IMR-90 (cell line): ENCODE results near the gene PPFIA1. TPM values are rescaled to one million over a fixed set of nuclear protein-coding genes. Genes with fewer than 3 reads are reported as not detected.
A peak's percentile ranks its signal among the peaks of the same experiment; 100 is the strongest.

Experiments used
- ATAC-seq: fragments of 200-7000 bp; cut with Tn5 transposase; 2 replicates; pipeline ENCODE4 v1.9.1; 2020; ENCODE audit warnings: low read depth, mild to moderate bottlenecking, moderate library complexity
- BruUV-seq: library from RNA; stranded (reverse); fragments of 400-500 nt; replicated peaks from 2 replicates; lab custom pipeline; 2021; lab: Mats Ljungman, UMichigan
- CTCF ChIA-PET: fragments of 300-600 bp; formaldehyde crosslinking; extraction: SDS; loops from one replicate; lab custom pipeline; 2021; ENCODE audit warnings: antibody characterized with exemption; lab: Yijun Ruan, JAX
- POLR2A ChIA-PET: fragments of 300-600 bp; sonication (Branson Sonifier 250); formaldehyde crosslinking; loops from one replicate; lab custom pipeline; 2022; ENCODE audit warnings: antibody characterized with exemption; ENCODE audit not compliant: unreplicated experiment; lab: Charles Lee
- DNase-seq: peaks from one replicate; pipeline ENCODE4 v3.0.0; 2013
- H2AFZ ChIP-seq: replicated peaks from 2 replicates; pipeline ENCODE3; 2013; ENCODE audit warnings: low read length, mild to moderate bottlenecking; ENCODE audit not compliant: poor library complexity
- H2AK5ac ChIP-seq: 2 replicates; pipeline ENCODE4 v1.6.1; 2013; ENCODE audit warnings: low read depth, low read length, inconsistent platforms
- H2AK9ac ChIP-seq: replicated peaks from 2 replicates; pipeline ENCODE3; 2013; ENCODE audit warnings: mild to moderate bottlenecking, low read depth, low read length, moderate library complexity; ENCODE audit not compliant: poor library complexity
- H2BK120ac ChIP-seq: 2 replicates; pipeline ENCODE4 v1.6.1; 2013; ENCODE audit warnings: low read depth, low read length, inconsistent platforms
- H2BK15ac ChIP-seq: 3 replicates; pipeline ENCODE4 v1.6.1; 2013; ENCODE audit warnings: low read depth, low read length, inconsistent platforms
- H2BK20ac ChIP-seq: 2 replicates; pipeline ENCODE4 v1.6.1; 2013; ENCODE audit warnings: low read depth, mild to moderate bottlenecking, inconsistent platforms, low read length, moderate library complexity
- H2BK5ac ChIP-seq: 2 replicates; pipeline ENCODE4 v1.6.1; 2013; ENCODE audit warnings: mild to moderate bottlenecking, low read depth, low read length, inconsistent platforms; ENCODE audit not compliant: poor library complexity, severe bottlenecking
- H3K14ac ChIP-seq: replicated peaks from 2 replicates; pipeline ENCODE4 v1.6.1; 2013; ENCODE audit warnings: low read depth, low read length, inconsistent platforms
- H3K18ac ChIP-seq: 2 replicates; pipeline ENCODE4 v1.6.1; 2013; ENCODE audit warnings: low read depth, low read length, control low read depth
- H3K23ac ChIP-seq: 2 replicates; pipeline ENCODE4 v1.6.1; 2013; ENCODE audit warnings: low read depth, low read length, inconsistent platforms
- H3K27ac ChIP-seq: 2 replicates; pipeline ENCODE4 v1.5.1; 2013; ENCODE audit warnings: mild to moderate bottlenecking, control low read depth, low read length; ENCODE audit not compliant: insufficient read depth
- H3K27me3 ChIP-seq: 2 replicates; pipeline ENCODE4 v1.6.1; 2013; ENCODE audit warnings: low read length; ENCODE audit not compliant: control insufficient read depth, insufficient read depth
- H3K36me3 ChIP-seq: 2 replicates; pipeline ENCODE4 v1.6.1; 2013; ENCODE audit warnings: low read length, mixed read lengths; ENCODE audit not compliant: control insufficient read depth, insufficient read depth
- H3K4ac ChIP-seq: 2 replicates; pipeline ENCODE4 v1.6.1; 2013; ENCODE audit warnings: low read depth, low read length, inconsistent platforms
- H3K4me1 ChIP-seq: 2 replicates; pipeline ENCODE4 v1.6.1; 2013; ENCODE audit warnings: low read length, mixed read lengths; ENCODE audit not compliant: control insufficient read depth, insufficient read depth
- H3K4me2 ChIP-seq: 2 replicates; pipeline ENCODE4 v1.6.1; 2013; ENCODE audit warnings: low read depth, mild to moderate bottlenecking, control low read depth, low read length, moderate library complexity
- H3K4me3 ChIP-seq: 2 replicates; pipeline ENCODE4 v1.5.1; 2013; ENCODE audit warnings: low read depth, mild to moderate bottlenecking, control low read depth, low read length, moderate library complexity; ENCODE audit not compliant: insufficient read depth
- H3K56ac ChIP-seq: 2 replicates; pipeline ENCODE4 v1.6.1; 2013; ENCODE audit warnings: low read length, inconsistent platforms; ENCODE audit not compliant: insufficient read depth; ENCODE audit errors: extremely low read depth
- H3K79me1 ChIP-seq, 2 experiments: 2 replicates each; pipeline ENCODE4 v1.6.1; 2013; ENCODE audit warnings: low read length in 2 of 2, inconsistent platforms in 1 of 2, low read depth in 1 of 2
- H3K9ac ChIP-seq: 2 replicates; pipeline ENCODE4 v1.6.1; 2013; ENCODE audit warnings: low read depth, low read length, control low read depth
- H3K9me1 ChIP-seq: 2 replicates; pipeline ENCODE4 v1.6.1; 2013; ENCODE audit warnings: low read length, inconsistent platforms; ENCODE audit not compliant: insufficient read depth
- H3K9me3 ChIP-seq: 2 replicates; pipeline ENCODE4 v1.6.1; 2013; ENCODE audit warnings: low read length; ENCODE audit not compliant: control insufficient read depth, insufficient read depth
- H4K20me1 ChIP-seq: 2 replicates; pipeline ENCODE4 v1.6.1; 2013; ENCODE audit warnings: low read length, inconsistent platforms; ENCODE audit not compliant: insufficient read depth
- H4K5ac ChIP-seq: 2 replicates; pipeline ENCODE4 v1.6.1; 2013; ENCODE audit warnings: mild to moderate bottlenecking, low read depth, low read length, control low read depth
- H4K8ac ChIP-seq, 2 experiments: 2 replicates each; pipeline ENCODE4 v1.6.1; 2013; ENCODE audit warnings: low read depth in 2 of 2, low read length in 2 of 2, control low read depth in 1 of 2, inconsistent platforms in 1 of 2
- H4K91ac ChIP-seq: 2 replicates; pipeline ENCODE4 v1.6.1; 2013; ENCODE audit warnings: low read depth, low read length, inconsistent platforms; ENCODE audit not compliant: insufficient read depth
- BHLHE40 ChIP-seq: fragments of 150-350 bp; IDR thresholded peaks from 2 replicates; pipeline ENCODE4 v1.6.1; 2016; ENCODE audit warnings: mild to moderate bottlenecking, low read depth, low read length
- CHD1 ChIP-seq: IDR thresholded peaks from 2 replicates; pipeline ENCODE4 v1.6.1; 2012; ENCODE audit warnings: low read depth, low read length, improper control_type of control experiment
- FOS ChIP-seq: fragments of 150-350 bp; IDR thresholded peaks from 2 replicates; pipeline ENCODE4 v1.6.1; 2016; ENCODE audit warnings: low read depth, low read length
- POLR2A ChIP-seq: IDR thresholded peaks from 2 replicates; pipeline ENCODE4 v1.6.1; 2012; ENCODE audit warnings: mild to moderate bottlenecking, low read depth, low read length
- RAD21 ChIP-seq: IDR thresholded peaks from 2 replicates; pipeline ENCODE4 v1.6.1; 2012; ENCODE audit warnings: low read length, improper control_type of control experiment
- RCOR1 ChIP-seq: IDR thresholded peaks from 2 replicates; pipeline ENCODE4 v1.6.1; 2012; ENCODE audit warnings: mild to moderate bottlenecking, low read length, improper control_type of control experiment; ENCODE audit not compliant: insufficient replicate concordance
- USF2 ChIP-seq: fragments of 150-350 bp; IDR thresholded peaks from 2 replicates; pipeline ENCODE4 v1.6.1; 2017; ENCODE audit warnings: mild to moderate bottlenecking, antibody characterized with exemption, low read length, low read depth
- WGBS, 2 experiments: methylation state at CpG; one replicate each; pipeline versions ENCODE4 v1.1.5 to v1.1.7; 2013; ENCODE audit warnings: missing lambda C conversion rate in 2 of 2; ENCODE audit not compliant: insufficient read length in 1 of 2; ENCODE audit errors: extremely low coverage in 2 of 2; 5-methylcytosine and 5-hydroxymethylcytosine counted together
- dilution Hi-C: fragments of 300-500 bp; cut with HindIII; formaldehyde crosslinking; loops from one replicate; pipeline ENCODE4 v1.14.3; 2018; ENCODE audit warnings: low sequenced_read_pairs; ENCODE audit not compliant: unreplicated experiment
- in situ Hi-C: fragments of 300-500 bp; cut with MboI; formaldehyde crosslinking; loops from 3 replicates; pipeline ENCODE4 v1.14.3; 2019; ENCODE audit warnings: low sequenced_read_pairs, inconsistent platforms, mixed read lengths
- intact Hi-C: fragments of 100-400 bp; cut with micrococcal nuclease; formaldehyde crosslinking; loops from 2 replicates; pipeline ENCODE4 v1.10.0; 2022
- polyA plus RNA-seq, 3 experiments: library from polyadenylated mRNA; depleted of rRNA; stranded (reverse); fragments of >200 nt; gene quantifications; 2 replicates each; pipeline ENCODE4 v1.2.3, GENCODE V29; 2012; ENCODE audit warnings: low replicate concordance in 1 of 3
- total RNA-seq: library from RNA; depleted of rRNA; stranded (reverse); fragments of >200 nt; gene quantifications from 2 replicates; pipeline ENCODE4 v1.2.3, GENCODE V29; 2012
- TF ChIP-seq, protein P1 (sequence below): fragments of 150-350 bp; IDR thresholded peaks from 2 replicates; pipeline ENCODE4 v1.6.1; 2016; ENCODE audit warnings: low read depth, mild to moderate bottlenecking, low read length, moderate library complexity, borderline replicate concordance
- TF ChIP-seq, protein P2 (sequence below): conservative IDR thresholded peaks from 2 replicates; pipeline ENCODE4 v1.5.1; 2012; ENCODE audit warnings: mild to moderate bottlenecking, low read depth, low read length, improper control_type of control experiment

Gene PPFIA1
- total and polyA plus RNA-seq, 2 of the 4 experiments (the other 2 are of a cell fraction) = 25.6 to 37.2 TPM

- no peak for TF ChIP-seq CHD1
- no peak for TF ChIP-seq RCOR1
These were observed 113.4 kb downstream of the PPFIA1 start (continued) for GRCh38 chr11:70383664-70384565.

DNA sequence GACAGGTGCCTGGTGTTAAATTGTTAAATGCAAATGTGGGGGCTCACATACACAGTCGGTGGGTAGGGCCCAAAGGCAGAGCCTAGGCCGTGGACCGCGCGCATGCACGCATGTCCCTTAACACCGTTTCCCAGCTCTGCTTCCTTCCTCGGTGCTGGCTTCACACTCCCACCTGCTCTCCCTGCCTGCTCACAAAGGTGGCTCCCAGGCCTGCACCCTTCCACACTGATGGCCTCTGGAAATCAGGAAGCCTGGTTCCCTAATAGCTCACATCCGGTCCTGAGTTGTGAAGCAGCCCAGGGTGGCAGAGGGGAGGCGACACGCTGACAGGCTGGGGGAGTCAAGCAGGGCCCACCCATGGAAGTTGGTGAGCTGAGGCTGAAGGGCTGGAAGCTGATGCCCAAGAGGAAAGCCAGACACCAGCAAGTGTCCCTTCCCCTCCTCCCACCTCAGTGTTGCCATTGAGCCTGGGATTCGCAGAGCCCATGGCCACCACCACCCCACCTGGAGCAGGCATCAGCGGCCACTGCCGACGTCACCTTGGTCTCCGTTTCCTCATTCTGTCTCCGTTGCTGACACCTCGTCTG, 114.2 kb downstream of the PPFIA1 start:
- no peak overlapping the region for H3K9ac ChIP-seq
- peak overlapping the region; percentile 27; the same call in 1 of the 2 replicates for H3K27ac ChIP-seq
- H4K91ac ChIP-seq = peak overlapping the region; percentile 6; the same call in 1 of the 2 replicates
- H3K27me3 ChIP-seq = no peaks in the 10 kb centered on the region
- no peak overlapping the region for H2BK15ac ChIP-seq
- H3K14ac ChIP-seq = no peak overlapping the region
- peaks cover 12 to 67% of the 10 kb centered on the region in 2 experiments for H3K79me1 ChIP-seq
- H2AK5ac ChIP-seq = peak overlapping the region; percentile 27; the same call in 1 of the 2 replicates
- ATAC-seq (no peak), DNase-seq (no peak)
- H2BK120ac ChIP-seq = no peak overlapping the region; the same call in 1 of the 2 replicates
- no peak overlapping the region for H3K23ac ChIP-seq
- no TSS peak for BruUV-seq
- H2BK5ac ChIP-seq = peak overlapping the region; percentile 48
- H3K18ac ChIP-seq = no peak overlapping the region
- H3K9me3 ChIP-seq = no peaks in the 10 kb centered on the region
- ChIA-PET POLR2A (no interaction called here), CTCF (no interaction called here)
- 0 out of 4 replicates have a peak overlapping the region, but pooled peaks of 1 of the 2 experiments have one; percentile 3 for H4K8ac ChIP-seq
- no peak for TF ChIP-seq RCOR1
- TF ChIP-seq RAD21 = no peak
- TF ChIP-seq POLR2A = no peak
- TF ChIP-seq, protein P1, sequence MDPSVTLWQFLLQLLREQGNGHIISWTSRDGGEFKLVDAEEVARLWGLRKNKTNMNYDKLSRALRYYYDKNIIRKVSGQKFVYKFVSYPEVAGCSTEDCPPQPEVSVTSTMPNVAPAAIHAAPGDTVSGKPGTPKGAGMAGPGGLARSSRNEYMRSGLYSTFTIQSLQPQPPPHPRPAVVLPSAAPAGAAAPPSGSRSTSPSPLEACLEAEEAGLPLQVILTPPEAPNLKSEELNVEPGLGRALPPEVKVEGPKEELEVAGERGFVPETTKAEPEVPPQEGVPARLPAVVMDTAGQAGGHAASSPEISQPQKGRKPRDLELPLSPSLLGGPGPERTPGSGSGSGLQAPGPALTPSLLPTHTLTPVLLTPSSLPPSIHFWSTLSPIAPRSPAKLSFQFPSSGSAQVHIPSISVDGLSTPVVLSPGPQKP = no peak
- TF ChIP-seq BHLHE40 = no peak
- TF ChIP-seq CHD1 = no peak
- TF ChIP-seq, protein P2, sequence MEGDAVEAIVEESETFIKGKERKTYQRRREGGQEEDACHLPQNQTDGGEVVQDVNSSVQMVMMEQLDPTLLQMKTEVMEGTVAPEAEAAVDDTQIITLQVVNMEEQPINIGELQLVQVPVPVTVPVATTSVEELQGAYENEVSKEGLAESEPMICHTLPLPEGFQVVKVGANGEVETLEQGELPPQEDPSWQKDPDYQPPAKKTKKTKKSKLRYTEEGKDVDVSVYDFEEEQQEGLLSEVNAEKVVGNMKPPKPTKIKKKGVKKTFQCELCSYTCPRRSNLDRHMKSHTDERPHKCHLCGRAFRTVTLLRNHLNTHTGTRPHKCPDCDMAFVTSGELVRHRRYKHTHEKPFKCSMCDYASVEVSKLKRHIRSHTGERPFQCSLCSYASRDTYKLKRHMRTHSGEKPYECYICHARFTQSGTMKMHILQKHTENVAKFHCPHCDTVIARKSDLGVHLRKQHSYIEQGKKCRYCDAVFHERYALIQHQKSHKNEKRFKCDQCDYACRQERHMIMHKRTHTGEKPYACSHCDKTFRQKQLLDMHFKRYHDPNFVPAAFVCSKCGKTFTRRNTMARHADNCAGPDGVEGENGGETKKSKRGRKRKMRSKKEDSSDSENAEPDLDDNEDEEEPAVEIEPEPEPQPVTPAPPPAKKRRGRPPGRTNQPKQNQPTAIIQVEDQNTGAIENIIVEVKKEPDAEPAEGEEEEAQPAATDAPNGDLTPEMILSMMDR = no peak
- no peak for TF ChIP-seq FOS
- TF ChIP-seq USF2 = no peak
- in situ Hi-C loops = no loop called here
- no peak overlapping the region for H3K56ac ChIP-seq
- H2AFZ ChIP-seq = no peak overlapping the region
- H3K36me3 ChIP-seq = peaks cover 14% of the 10 kb centered on the region
- no peak overlapping the region for H2AK9ac ChIP-seq
- H4K5ac ChIP-seq = no peak overlapping the region
- H3K9me1 ChIP-seq = peaks cover 19% of the 10 kb centered on the region
- H3K4ac ChIP-seq = no peak overlapping the region; the same call in 1 of the 2 replicates
- peaks cover 6% of the 10 kb centered on the region for H4K20me1 ChIP-seq
- 92% methylated on average over 4 of the region's 18 CpGs; no CpG with 5 or more reads in 1 of the 2 experiments for WGBS, 2 experiments
- intact Hi-C loops = no loop called here
- dilution Hi-C loops = no loop called here
- no peak overlapping the region for H3K4me3 ChIP-seq
- peaks cover 18% of the 10 kb centered on the region for H3K4me1 ChIP-seq
- H2BK20ac ChIP-seq = no peak overlapping the region
- no peak overlapping the region for H3K4me2 ChIP-seq
